ENCODE results near the gene ATP2A1.

ATP2A1 gene

DNA sequence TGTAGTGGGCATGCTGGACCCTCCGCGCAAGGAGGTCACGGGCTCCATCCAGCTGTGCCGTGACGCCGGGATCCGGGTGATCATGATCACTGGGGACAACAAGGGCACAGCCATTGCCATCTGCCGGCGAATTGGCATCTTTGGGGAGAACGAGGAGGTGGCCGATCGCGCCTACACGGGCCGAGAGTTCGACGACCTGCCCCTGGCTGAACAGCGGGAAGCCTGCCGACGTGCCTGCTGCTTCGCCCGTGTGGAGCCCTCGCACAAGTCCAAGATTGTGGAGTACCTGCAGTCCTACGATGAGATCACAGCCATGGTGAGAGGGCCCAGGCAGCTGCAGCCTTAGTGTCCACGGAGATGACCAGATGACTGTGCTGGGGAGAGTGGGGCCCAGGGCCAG lies 22.3 kb downstream of the ATP2A1 start:
- TF ChIP-seq CREB1 (IDR thresholded peaks at IDR 0.05; ENCODE audit: low read depth) (no peak), CEBPB (IDR thresholded peaks at IDR 0.05) (no peak), TEAD4 (IDR thresholded peaks at IDR 0.05) (no peak), EP300 (IDR thresholded peaks at IDR 0.05; ENCODE audit: borderline replicate concordance) (no peak), ZBTB7A (IDR thresholded peaks at IDR 0.05; ENCODE audit: low read depth) (no peak), FOXM1 (IDR thresholded peaks at IDR 0.05; ENCODE audit: borderline replicate concordance, low read depth) (no peak), EGR1 (IDR thresholded peaks at IDR 0.05) (no peak), TCF12 (IDR thresholded peaks at IDR 0.05; ENCODE audit: low read depth) (no peak), RAD21 (IDR thresholded peaks at IDR 0.05; ENCODE audit: low read depth) (no peak), TAF1 (IDR thresholded peaks at IDR 0.05; ENCODE audit: low read depth) (no peak), NFIC (IDR thresholded peaks at IDR 0.05) (no peak), YY1 (IDR thresholded peaks at IDR 0.05; ENCODE audit: low read depth) (no peak)
- TF ChIP-seq, protein P1, sequence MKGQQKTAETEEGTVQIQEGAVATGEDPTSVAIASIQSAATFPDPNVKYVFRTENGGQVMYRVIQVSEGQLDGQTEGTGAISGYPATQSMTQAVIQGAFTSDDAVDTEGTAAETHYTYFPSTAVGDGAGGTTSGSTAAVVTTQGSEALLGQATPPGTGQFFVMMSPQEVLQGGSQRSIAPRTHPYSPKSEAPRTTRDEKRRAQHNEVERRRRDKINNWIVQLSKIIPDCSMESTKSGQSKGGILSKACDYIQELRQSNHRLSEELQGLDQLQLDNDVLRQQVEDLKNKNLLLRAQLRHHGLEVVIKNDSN (IDR thresholded peaks at IDR 0.05): no peak
- TF ChIP-seq, protein P2, sequence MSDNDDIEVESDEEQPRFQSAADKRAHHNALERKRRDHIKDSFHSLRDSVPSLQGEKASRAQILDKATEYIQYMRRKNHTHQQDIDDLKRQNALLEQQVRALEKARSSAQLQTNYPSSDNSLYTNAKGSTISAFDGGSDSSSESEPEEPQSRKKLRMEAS (IDR thresholded peaks at IDR 0.05): no peak
- TF ChIP-seq, protein P3, sequence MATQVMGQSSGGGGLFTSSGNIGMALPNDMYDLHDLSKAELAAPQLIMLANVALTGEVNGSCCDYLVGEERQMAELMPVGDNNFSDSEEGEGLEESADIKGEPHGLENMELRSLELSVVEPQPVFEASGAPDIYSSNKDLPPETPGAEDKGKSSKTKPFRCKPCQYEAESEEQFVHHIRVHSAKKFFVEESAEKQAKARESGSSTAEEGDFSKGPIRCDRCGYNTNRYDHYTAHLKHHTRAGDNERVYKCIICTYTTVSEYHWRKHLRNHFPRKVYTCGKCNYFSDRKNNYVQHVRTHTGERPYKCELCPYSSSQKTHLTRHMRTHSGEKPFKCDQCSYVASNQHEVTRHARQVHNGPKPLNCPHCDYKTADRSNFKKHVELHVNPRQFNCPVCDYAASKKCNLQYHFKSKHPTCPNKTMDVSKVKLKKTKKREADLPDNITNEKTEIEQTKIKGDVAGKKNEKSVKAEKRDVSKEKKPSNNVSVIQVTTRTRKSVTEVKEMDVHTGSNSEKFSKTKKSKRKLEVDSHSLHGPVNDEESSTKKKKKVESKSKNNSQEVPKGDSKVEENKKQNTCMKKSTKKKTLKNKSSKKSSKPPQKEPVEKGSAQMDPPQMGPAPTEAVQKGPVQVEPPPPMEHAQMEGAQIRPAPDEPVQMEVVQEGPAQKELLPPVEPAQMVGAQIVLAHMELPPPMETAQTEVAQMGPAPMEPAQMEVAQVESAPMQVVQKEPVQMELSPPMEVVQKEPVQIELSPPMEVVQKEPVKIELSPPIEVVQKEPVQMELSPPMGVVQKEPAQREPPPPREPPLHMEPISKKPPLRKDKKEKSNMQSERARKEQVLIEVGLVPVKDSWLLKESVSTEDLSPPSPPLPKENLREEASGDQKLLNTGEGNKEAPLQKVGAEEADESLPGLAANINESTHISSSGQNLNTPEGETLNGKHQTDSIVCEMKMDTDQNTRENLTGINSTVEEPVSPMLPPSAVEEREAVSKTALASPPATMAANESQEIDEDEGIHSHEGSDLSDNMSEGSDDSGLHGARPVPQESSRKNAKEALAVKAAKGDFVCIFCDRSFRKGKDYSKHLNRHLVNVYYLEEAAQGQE (IDR thresholded peaks at IDR 0.05; ENCODE audit: low read depth): no peak

DNA sequence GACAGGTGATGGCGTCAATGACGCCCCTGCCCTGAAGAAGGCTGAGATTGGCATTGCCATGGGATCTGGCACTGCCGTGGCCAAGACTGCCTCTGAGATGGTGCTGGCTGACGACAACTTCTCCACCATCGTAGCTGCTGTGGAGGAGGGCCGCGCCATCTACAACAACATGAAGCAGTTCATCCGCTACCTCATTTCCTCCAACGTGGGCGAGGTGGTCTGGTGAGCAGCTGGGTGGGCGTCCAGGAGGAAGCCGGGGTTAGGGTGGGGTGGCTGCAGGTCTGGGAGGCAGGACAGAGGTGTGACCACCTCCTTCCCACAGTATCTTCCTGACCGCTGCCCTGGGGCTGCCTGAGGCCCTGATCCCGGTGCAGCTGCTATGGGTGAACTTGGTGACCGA lies 23.6 kb downstream of the ATP2A1 start:
- TF ChIP-seq, protein P1 (IDR thresholded peaks at IDR 0.05): no peak
- TF ChIP-seq NFIC (IDR thresholded peaks at IDR 0.05): no peak
- TF ChIP-seq RAD21 (IDR thresholded peaks at IDR 0.05; ENCODE audit: low read depth): no peak
- TF ChIP-seq EP300 (IDR thresholded peaks at IDR 0.05; ENCODE audit: borderline replicate concordance): no peak
- TF ChIP-seq ZBTB7A (IDR thresholded peaks at IDR 0.05; ENCODE audit: low read depth): no peak
- TF ChIP-seq CREB1 (IDR thresholded peaks at IDR 0.05; ENCODE audit: low read depth): no peak
- TF ChIP-seq CEBPB (IDR thresholded peaks at IDR 0.05): no peak
- TF ChIP-seq YY1 (IDR thresholded peaks at IDR 0.05; ENCODE audit: low read depth): no peak
- TF ChIP-seq, protein P2 (IDR thresholded peaks at IDR 0.05): no peak
- TF ChIP-seq FOXM1 (IDR thresholded peaks at IDR 0.05; ENCODE audit: borderline replicate concordance, low read depth): no peak
- TF ChIP-seq TCF12 (IDR thresholded peaks at IDR 0.05; ENCODE audit: low read depth): no peak
- no peak for TF ChIP-seq TEAD4 (IDR thresholded peaks at IDR 0.05)
- no peak for TF ChIP-seq EGR1 (IDR thresholded peaks at IDR 0.05)
- TF ChIP-seq, protein P3 (IDR thresholded peaks at IDR 0.05; ENCODE audit: low read depth): no peak
- no peak for TF ChIP-seq TAF1 (IDR thresholded peaks at IDR 0.05; ENCODE audit: low read depth)

DNA sequence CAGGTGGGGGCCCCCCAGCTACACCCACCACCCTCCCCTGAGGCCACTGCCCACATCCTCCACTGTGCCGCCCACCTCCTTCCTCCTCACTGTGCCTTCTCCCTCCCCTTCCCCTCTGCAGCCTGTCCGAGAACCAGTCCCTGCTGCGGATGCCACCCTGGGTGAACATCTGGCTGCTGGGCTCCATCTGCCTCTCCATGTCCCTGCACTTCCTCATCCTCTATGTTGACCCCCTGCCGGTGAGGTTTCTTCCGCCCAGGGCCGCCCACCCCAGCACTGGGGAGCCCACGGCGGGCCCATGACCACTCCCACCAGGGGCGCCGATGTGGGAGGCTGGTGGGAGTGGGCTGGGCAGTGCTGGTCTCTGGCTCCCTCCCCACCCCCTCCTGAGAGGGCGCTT lies 24.6 kb downstream of the ATP2A1 start:
- TF ChIP-seq FOXM1 (IDR thresholded peaks at IDR 0.05; ENCODE audit: borderline replicate concordance, low read depth) (no peak), CEBPB (IDR thresholded peaks at IDR 0.05) (no peak), NFIC (IDR thresholded peaks at IDR 0.05) (no peak), TEAD4 (IDR thresholded peaks at IDR 0.05) (no peak)
- TF ChIP-seq, protein P2 (IDR thresholded peaks at IDR 0.05): no peak

DNA sequence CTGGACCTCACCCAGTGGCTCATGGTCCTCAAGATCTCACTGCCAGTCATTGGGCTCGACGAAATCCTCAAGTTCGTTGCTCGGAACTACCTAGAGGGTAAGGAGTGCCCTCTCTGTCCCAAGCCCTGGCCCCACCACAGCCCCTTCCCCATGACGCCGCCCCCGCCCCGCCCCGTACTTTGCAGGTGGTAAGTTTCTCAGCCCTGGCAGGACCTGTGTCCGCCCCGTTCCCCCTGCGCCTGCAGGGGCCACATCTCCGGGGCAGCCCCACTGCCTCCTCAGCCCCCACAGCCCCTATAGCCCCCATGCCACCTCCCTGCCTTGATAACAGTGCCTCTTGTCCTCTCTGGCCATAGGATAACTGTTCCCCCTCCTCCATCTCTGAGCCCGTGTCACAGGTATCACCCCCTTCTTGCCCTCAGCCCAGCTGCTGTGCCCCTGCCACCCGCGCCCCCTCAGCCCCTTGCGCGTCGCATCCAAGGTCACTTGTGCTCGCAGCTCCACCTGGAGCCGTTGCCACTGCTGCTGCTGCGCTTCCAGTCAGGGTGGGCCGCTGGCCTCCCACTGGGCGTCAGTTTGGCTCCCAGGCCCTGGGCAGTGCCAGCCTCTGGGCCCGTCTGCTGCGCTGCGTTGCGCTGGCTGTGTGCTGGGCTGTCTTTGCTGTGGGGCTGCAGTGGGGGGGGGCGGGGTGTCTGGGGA lies 25.2 kb downstream of the ATP2A1 start:
- no peak for TF ChIP-seq CREB1 (IDR thresholded peaks at IDR 0.05; ENCODE audit: low read depth)
- TF ChIP-seq EGR1 (IDR thresholded peaks at IDR 0.05): no peak
- no peak for TF ChIP-seq ZBTB7A (IDR thresholded peaks at IDR 0.05; ENCODE audit: low read depth)
- TF ChIP-seq, protein P3 (IDR thresholded peaks at IDR 0.05; ENCODE audit: low read depth): no peak
- TF ChIP-seq TEAD4 (IDR thresholded peaks at IDR 0.05): no peak
- TF ChIP-seq, protein P1 (IDR thresholded peaks at IDR 0.05): no peak
- no peak for TF ChIP-seq TCF12 (IDR thresholded peaks at IDR 0.05; ENCODE audit: low read depth)
- no peak for TF ChIP-seq CEBPB (IDR thresholded peaks at IDR 0.05)
